NCI-H2196 treated with DMSO at 0.1 percent for 48 hours (cell line): ENCODE results near the gene SPSB3.
"Not testable (repeated sequence)": the region's sequence is repeated elsewhere in the genome, so short reads cannot be mapped to it uniquely, and the experiment has no call there.

Experiments used
- DNase-seq: peaks from one replicate; lab custom pipeline; 2025; ENCODE audit not compliant: unreplicated experiment; lab: John Stamatoyannopoulos, UW

The SPSB3 gene

GRCh38 chr16:1744338-1744840 is 38.0 kb downstream of the SPSB3 start:
- DNase-seq: no peak

GRCh38 chr16:1743376-1744337 is 38.7 kb downstream of the SPSB3 start:
- DNase-seq: no peak

GRCh38 chr16:1741553-1742165 is 40.7 kb downstream of the SPSB3 start:
- no peak for DNase-seq

- DNase-seq: no peak
These were observed 41.4 kb downstream of the SPSB3 start for GRCh38 chr16:1740781-1741490.

- no peak for DNase-seq
These were observed 42.1 kb downstream of the SPSB3 start for GRCh38 chr16:1740234-1740633.

- no peak for DNase-seq
These were observed 47.6 kb downstream of the SPSB3 start for GRCh38 chr16:1734816-1735215.

- DNase-seq: no peak
These were observed 48.2 kb downstream of the SPSB3 start for GRCh38 chr16:1734123-1734522.

GRCh38 chr16:1732551-1732987 is 49.8 kb downstream of the SPSB3 start:
- not testable (repeated sequence) for DNase-seq

- no peak for DNase-seq
These were observed 50.3 kb downstream of the SPSB3 start for GRCh38 chr16:1732071-1732470.

GRCh38 chr16:1731603-1732002 is 50.8 kb downstream of the SPSB3 start:
- DNase-seq: no peak

GRCh38 chr16:1731073-1731472 is 51.3 kb downstream of the SPSB3 start:
- no peak for DNase-seq

- DNase-seq: no peak
These were observed 52.9 kb downstream of the SPSB3 start for GRCh38 chr16:1729445-1729844.

GRCh38 chr16:1729026-1729425 is 53.3 kb downstream of the SPSB3 start:
- no peak for DNase-seq

- no peak for DNase-seq
These were observed 54.4 kb downstream of the SPSB3 start for GRCh38 chr16:1727651-1728624.
